OCI-LY1 (cell line): ENCODE results near the gene MATK.

Source experiments
- H2AFZ ChIP-seq: fragments of 200-600 bp; sonication (generic), shearing (Covaris generic); 2 replicates; pipeline ENCODE4 v1.6.0; 2014; ENCODE audit warnings: antibody characterized with exemption, mild to moderate bottlenecking, low read length
- H3F3A ChIP-seq: fragments of 200-600 bp; sonication (generic), shearing (Covaris generic); 2 replicates; pipeline ENCODE4 v1.6.0; 2014; ENCODE audit warnings: mild to moderate bottlenecking, antibody characterized with exemption, low read length, moderate library complexity; ENCODE audit not compliant: insufficient read depth
- H3K27ac ChIP-seq: fragments of 200-600 bp; sonication (generic); 2 replicates; pipeline ENCODE4 v1.5.1; 2014; ENCODE audit warnings: low read length, mixed run types, mild to moderate bottlenecking, low read depth; ENCODE audit not compliant: poor library complexity, severe bottlenecking
- H3K27me3 ChIP-seq: fragments of 200-600 bp; sonication (generic); 2 replicates; pipeline ENCODE4 v1.6.0; 2014; ENCODE audit warnings: antibody characterized with exemption, mild to moderate bottlenecking, low read length, moderate library complexity; ENCODE audit not compliant: insufficient read depth
- H3K36me3 ChIP-seq: fragments of 200-600 bp; sonication (generic); 2 replicates; pipeline ENCODE4 v1.6.1; 2014; ENCODE audit warnings: mild to moderate bottlenecking, antibody characterized with exemption, low read length, moderate library complexity, mixed read lengths; ENCODE audit not compliant: insufficient read depth
- H3K4me1 ChIP-seq: fragments of 200-600 bp; sonication (generic); 2 replicates; pipeline ENCODE4 v1.5.1; 2014; ENCODE audit warnings: mild to moderate bottlenecking, low read length, moderate library complexity; ENCODE audit not compliant: insufficient read depth, severe bottlenecking
- H3K4me2 ChIP-seq: fragments of 200-600 bp; sonication (generic), shearing (Covaris generic); 2 replicates; pipeline ENCODE4 v1.6.1; 2014; ENCODE audit warnings: low read length
- H3K4me3 ChIP-seq: fragments of 200-600 bp; sonication (generic); 2 replicates; pipeline ENCODE4 v1.5.1; 2014; ENCODE audit warnings: low read length, low read depth, mild to moderate bottlenecking, mixed read lengths; ENCODE audit not compliant: poor library complexity, severe bottlenecking
- H3K79me2 ChIP-seq: fragments of 200-600 bp; shearing (Covaris generic); 2 replicates; pipeline ENCODE4 v1.6.1; 2016; ENCODE audit warnings: mixed run types, low read length, mixed read lengths; ENCODE audit not compliant: insufficient read depth
- H3K9ac ChIP-seq: fragments of 200-600 bp; sonication (generic), shearing (Covaris generic); 2 replicates; pipeline ENCODE4 v1.6.1; 2014; ENCODE audit warnings: mild to moderate bottlenecking, low read length, mixed read lengths
- H3K9me2 ChIP-seq: fragments of 200-600 bp; sonication (generic), shearing (Covaris generic); 2 replicates; pipeline ENCODE4 v1.6.1; 2014; ENCODE audit warnings: low read depth, mild to moderate bottlenecking, low read length, mixed read lengths
- H3K9me3 ChIP-seq: fragments of 200-600 bp; shearing (Covaris generic); 2 replicates; pipeline ENCODE4 v1.6.1; 2014; ENCODE audit warnings: low read length, mixed read lengths
- H4K20me1 ChIP-seq: fragments of 200-600 bp; sonication (generic), shearing (Covaris generic); 2 replicates; pipeline ENCODE4 v1.6.0; 2016; ENCODE audit warnings: mild to moderate bottlenecking, low read length; ENCODE audit not compliant: insufficient read depth
- EZH2 ChIP-seq: fragments of 200-600 bp; sonication (generic), shearing (Covaris generic); IDR thresholded peaks from 2 replicates; pipeline ENCODE4 v1.8.0; 2017; ENCODE audit warnings: borderline replicate concordance, mixed run types, mild to moderate bottlenecking, antibody characterized with exemption, low read length, moderate library complexity, mixed read lengths
- TF ChIP-seq, protein P1 (sequence below): fragments of 200-600 bp; sonication (generic), shearing (Covaris generic); IDR thresholded peaks from 2 replicates; pipeline ENCODE4 v1.5.1; 2017; ENCODE audit warnings: mild to moderate bottlenecking, antibody characterized with exemption, low read length, moderate library complexity, mixed read lengths

The MATK gene

DNA sequence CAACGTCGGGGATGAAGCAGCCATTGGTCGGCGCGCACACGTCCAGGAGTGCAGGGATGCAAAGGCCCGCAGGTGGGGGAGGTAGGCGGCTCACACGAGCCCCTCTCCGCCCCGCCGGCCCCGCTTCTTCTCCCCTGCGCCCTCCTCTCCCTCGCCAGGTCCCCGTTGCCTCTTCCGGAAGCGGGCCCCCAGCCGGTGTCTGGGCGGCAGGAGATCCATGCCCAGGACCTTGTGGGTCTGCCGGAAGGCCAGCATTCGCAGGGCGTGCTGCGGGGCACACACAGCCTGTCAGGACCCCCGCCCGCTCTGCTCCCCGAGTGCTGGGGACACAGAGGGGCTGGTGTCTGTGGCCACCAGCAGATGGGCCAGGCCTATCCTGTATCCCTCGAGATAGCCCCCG is 19.7 kb upstream of the MATK start:
- Histone ChIP-seq H3K79me2 (no peaks in the 10 kb centered on the region), H2AFZ (no peak overlapping the region), H3K9me2 (no peaks in the 10 kb centered on the region), H3K36me3 (no peaks in the 10 kb centered on the region), H3K27me3 (peaks cover 7% of the 10 kb centered on the region; the same call in 1 of the 2 replicates), H3K9me3 (no peaks in the 10 kb centered on the region), H3K4me3 (no peak overlapping the region), H3K4me2 (no peak overlapping the region), H3K9ac (no peak overlapping the region), H4K20me1 (no peaks in the 10 kb centered on the region), H3K4me1 (peaks cover 9% of the 10 kb centered on the region), H3K27ac (no peak overlapping the region), H3F3A (no peaks in the 10 kb centered on the region)
- TF ChIP-seq, protein P1, sequence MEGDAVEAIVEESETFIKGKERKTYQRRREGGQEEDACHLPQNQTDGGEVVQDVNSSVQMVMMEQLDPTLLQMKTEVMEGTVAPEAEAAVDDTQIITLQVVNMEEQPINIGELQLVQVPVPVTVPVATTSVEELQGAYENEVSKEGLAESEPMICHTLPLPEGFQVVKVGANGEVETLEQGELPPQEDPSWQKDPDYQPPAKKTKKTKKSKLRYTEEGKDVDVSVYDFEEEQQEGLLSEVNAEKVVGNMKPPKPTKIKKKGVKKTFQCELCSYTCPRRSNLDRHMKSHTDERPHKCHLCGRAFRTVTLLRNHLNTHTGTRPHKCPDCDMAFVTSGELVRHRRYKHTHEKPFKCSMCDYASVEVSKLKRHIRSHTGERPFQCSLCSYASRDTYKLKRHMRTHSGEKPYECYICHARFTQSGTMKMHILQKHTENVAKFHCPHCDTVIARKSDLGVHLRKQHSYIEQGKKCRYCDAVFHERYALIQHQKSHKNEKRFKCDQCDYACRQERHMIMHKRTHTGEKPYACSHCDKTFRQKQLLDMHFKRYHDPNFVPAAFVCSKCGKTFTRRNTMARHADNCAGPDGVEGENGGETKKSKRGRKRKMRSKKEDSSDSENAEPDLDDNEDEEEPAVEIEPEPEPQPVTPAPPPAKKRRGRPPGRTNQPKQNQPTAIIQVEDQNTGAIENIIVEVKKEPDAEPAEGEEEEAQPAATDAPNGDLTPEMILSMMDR: no peak
- no peak for TF ChIP-seq EZH2

DNA sequence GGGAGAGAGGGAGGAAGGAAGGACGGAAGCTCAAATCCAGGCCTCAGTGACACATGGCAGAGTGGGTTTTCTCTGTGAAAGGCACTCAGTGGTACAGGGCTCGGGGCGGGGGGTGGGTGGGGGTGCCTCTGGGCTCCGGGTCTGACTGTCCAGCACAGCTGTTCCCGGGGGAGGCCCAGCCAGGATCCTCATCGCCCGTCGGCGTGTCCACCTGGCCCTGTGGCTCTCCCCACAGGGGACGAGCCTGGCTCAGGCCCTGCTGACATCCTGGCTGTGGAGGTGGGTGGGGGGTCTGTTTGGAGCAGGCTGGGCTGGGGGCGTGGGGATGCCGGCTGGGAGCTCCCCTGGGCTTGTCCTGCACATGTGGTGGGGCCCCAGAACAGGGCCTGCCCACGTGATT is 18.2 kb upstream of the MATK start:
- no peak overlapping the region for H3K27ac ChIP-seq
- H3F3A ChIP-seq: no peaks in the 10 kb centered on the region
- no peak overlapping the region for H3K4me3 ChIP-seq
- no peaks in the 10 kb centered on the region for H4K20me1 ChIP-seq
- no peaks in the 10 kb centered on the region; the same call in 1 of the 2 replicates for H3K27me3 ChIP-seq
- H3K4me2 ChIP-seq: no peak overlapping the region
- no peak overlapping the region for H3K9ac ChIP-seq
- no peaks in the 10 kb centered on the region for H3K4me1 ChIP-seq
- H3K79me2 ChIP-seq: no peaks in the 10 kb centered on the region
- no peaks in the 10 kb centered on the region for H3K9me2 ChIP-seq
- H3K36me3 ChIP-seq: no peaks in the 10 kb centered on the region
- H2AFZ ChIP-seq: no peak overlapping the region
- TF ChIP-seq EZH2: no peak
- TF ChIP-seq, protein P1: no peak
- no peaks in the 10 kb centered on the region for H3K9me3 ChIP-seq

DNA sequence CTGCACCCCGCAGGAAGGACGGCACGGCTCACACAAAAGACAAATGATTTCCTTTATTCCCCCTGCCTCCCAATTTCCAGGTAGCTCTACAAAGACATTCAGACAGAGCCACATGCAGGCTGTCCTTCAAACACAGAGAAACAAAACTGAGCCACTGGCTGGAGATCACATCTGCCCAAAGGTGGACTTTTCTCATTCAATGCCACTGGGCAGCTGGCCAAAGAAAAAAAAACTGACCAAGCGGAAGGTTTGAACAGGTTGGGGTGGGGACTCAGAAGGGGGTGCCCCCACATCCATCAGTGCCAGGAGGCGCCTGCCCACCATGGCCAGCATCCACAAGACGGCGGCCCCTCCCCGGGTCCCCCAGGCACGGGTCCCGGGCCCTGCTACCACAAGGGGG is 17.8 kb upstream of the MATK start:
- H3F3A ChIP-seq: no peaks in the 10 kb centered on the region
- no peaks in the 10 kb centered on the region for H3K9me3 ChIP-seq
- no peaks in the 10 kb centered on the region for H4K20me1 ChIP-seq
- H3K4me2 ChIP-seq: no peak overlapping the region
- H3K9me2 ChIP-seq: no peaks in the 10 kb centered on the region
- H3K4me3 ChIP-seq: no peak overlapping the region
- H3K9ac ChIP-seq: no peak overlapping the region
- H3K79me2 ChIP-seq: no peaks in the 10 kb centered on the region
- no peak overlapping the region for H3K27ac ChIP-seq
- no peaks in the 10 kb centered on the region for H3K36me3 ChIP-seq
- TF ChIP-seq, protein P1: no peak
- TF ChIP-seq EZH2: no peak
- H3K4me1 ChIP-seq: no peaks in the 10 kb centered on the region
- H2AFZ ChIP-seq: no peak overlapping the region
- H3K27me3 ChIP-seq: no peaks in the 10 kb centered on the region; the same call in 1 of the 2 replicates
